Measurements from ENCODE around the gene ESAM. TPM values are rescaled to one million over a fixed set of nuclear protein-coding genes. Genes with fewer than 3 reads are reported as not detected.

Gene ESAM
- polyA plus RNA-seq, 1 experiment: 0.06 TPM

DNA sequence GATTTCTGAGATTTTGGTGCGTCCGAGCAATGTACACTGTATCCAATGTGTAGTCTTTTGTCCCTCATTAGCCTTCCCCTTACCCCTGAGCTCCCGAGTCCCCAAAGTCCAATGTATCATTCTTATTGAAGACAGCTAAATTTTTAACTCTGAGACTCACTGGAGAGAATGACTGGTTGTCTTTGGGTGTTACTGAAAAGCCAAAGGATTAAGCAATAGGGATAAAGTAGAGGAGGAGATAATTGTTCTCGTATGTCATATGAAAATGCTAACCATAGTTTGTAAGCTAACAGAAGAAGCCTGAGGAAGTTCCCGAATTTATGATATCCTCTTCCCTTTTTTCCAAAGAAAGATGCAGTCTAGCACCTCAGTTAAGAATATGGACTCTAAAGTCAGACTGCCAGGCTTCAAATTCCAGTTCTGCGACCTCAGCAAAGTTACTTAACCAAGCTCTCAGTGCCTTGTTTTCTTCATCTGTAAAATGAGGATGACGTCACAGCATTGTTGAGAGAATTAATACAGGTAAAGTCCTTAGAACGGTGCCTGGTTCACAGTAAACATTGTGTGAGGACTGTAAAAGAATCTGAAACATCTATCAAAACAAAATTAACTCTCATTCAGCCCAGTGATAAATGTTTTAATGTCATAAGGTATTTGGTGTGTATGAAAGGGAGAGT, 39.7 kb upstream of the ESAM start:
- ChIA-PET CTCF (interaction anchor here (0.6 to 3.4 kb wide), 11 partner anchors 9 to 158 kb away, joined by 3 to 18 read pairs (median 4); no protein-coding TSS in a partner anchor), POLR2A (interaction anchor here (0.8 to 1.1 kb wide), 2 partner anchors 35 to 38 kb away, joined by 3 read pairs; no protein-coding TSS in a partner anchor)
- no peak overlapping the region for H3K27ac ChIP-seq (ENCODE audit: low read depth, low read length)
- TF ChIP-seq, protein P1, sequence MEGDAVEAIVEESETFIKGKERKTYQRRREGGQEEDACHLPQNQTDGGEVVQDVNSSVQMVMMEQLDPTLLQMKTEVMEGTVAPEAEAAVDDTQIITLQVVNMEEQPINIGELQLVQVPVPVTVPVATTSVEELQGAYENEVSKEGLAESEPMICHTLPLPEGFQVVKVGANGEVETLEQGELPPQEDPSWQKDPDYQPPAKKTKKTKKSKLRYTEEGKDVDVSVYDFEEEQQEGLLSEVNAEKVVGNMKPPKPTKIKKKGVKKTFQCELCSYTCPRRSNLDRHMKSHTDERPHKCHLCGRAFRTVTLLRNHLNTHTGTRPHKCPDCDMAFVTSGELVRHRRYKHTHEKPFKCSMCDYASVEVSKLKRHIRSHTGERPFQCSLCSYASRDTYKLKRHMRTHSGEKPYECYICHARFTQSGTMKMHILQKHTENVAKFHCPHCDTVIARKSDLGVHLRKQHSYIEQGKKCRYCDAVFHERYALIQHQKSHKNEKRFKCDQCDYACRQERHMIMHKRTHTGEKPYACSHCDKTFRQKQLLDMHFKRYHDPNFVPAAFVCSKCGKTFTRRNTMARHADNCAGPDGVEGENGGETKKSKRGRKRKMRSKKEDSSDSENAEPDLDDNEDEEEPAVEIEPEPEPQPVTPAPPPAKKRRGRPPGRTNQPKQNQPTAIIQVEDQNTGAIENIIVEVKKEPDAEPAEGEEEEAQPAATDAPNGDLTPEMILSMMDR (IDR thresholded peaks at IDR 0.05; ENCODE audit: low read depth, low read length): no peak
- no peak overlapping the region for H3K4me3 ChIP-seq (ENCODE audit: low read depth, low read length)
- no peaks in the 10 kb centered on the region for H3K9me3 ChIP-seq (ENCODE audit: control insufficient read depth, insufficient read depth, low read length)
- no peak for DNase-seq (ENCODE audit: low read depth, low spot score)
- H3K27me3 ChIP-seq (ENCODE audit: control insufficient read depth, insufficient read depth, low read length): no peaks in the 10 kb centered on the region

GRCh38 chr11:124801014-124801413, 38.9 kb upstream of the ESAM start:
- no peak for DNase-seq (ENCODE audit: low read depth, low spot score)
- POLR2A ChIA-PET: interaction anchor here (0.8 to 1.8 kb wide), 3 partner anchors 36 to 75 kb away, joined by 3 to 5 read pairs (median 3); no protein-coding TSS in a partner anchor
- Histone ChIP-seq H3K4me3 (ENCODE audit: low read depth, low read length) (peak overlapping the region; percentile 83), H3K9me3 (ENCODE audit: control insufficient read depth, insufficient read depth, low read length) (no peaks in the 10 kb centered on the region), H3K27ac (ENCODE audit: low read depth, low read length) (peak overlapping the region; percentile 96), H3K27me3 (ENCODE audit: control insufficient read depth, insufficient read depth, low read length) (no peaks in the 10 kb centered on the region)
- CTCF ChIA-PET: interaction anchor here (0.6 to 3.4 kb wide), 10 partner anchors 8 to 157 kb away, joined by 3 to 18 read pairs (median 4); no protein-coding TSS in a partner anchor
- TF ChIP-seq, protein P1 (IDR thresholded peaks at IDR 0.05; ENCODE audit: low read depth, low read length): no peak

- Histone ChIP-seq H3K4me3 (ENCODE audit: low read depth, low read length) (peak within 1 kb of the TSS; percentile 83), H3K27me3 (ENCODE audit: control insufficient read depth, insufficient read depth, low read length) (no peaks in the 10 kb centered on the region), H3K9me3 (ENCODE audit: control insufficient read depth, insufficient read depth, low read length) (no peaks in the 10 kb centered on the region), H3K27ac (ENCODE audit: low read depth, low read length) (peak within 1 kb of the TSS; percentile 96)
- ChIA-PET POLR2A (interaction anchor here (0.5 to 1.8 kb wide), 5 partner anchors 37 to 178 kb away, joined by 3 to 5 read pairs (median 4); partner anchors contain the start of genes SPA17 and TBRG1), CTCF (interaction anchor here (1.0 to 3.4 kb wide), 6 partner anchors 13 to 156 kb away, joined by 3 to 18 read pairs (median 4); no protein-coding TSS in a partner anchor)
- peak; percentile 48 for DNase-seq (ENCODE audit: low read depth, low spot score)
- TF ChIP-seq, protein P1 (IDR thresholded peaks at IDR 0.05; ENCODE audit: low read depth, low read length): no peak
These were observed 38.3 kb upstream of the ESAM start, which contains the start of gene MSANTD2 for GRCh38 chr11:124800226-124800929. Gene MSANTD2, minus strand, starts transcription at chr11:124800406. Its CDS starts 26 bp downstream, at chr11:124800380.

DNA sequence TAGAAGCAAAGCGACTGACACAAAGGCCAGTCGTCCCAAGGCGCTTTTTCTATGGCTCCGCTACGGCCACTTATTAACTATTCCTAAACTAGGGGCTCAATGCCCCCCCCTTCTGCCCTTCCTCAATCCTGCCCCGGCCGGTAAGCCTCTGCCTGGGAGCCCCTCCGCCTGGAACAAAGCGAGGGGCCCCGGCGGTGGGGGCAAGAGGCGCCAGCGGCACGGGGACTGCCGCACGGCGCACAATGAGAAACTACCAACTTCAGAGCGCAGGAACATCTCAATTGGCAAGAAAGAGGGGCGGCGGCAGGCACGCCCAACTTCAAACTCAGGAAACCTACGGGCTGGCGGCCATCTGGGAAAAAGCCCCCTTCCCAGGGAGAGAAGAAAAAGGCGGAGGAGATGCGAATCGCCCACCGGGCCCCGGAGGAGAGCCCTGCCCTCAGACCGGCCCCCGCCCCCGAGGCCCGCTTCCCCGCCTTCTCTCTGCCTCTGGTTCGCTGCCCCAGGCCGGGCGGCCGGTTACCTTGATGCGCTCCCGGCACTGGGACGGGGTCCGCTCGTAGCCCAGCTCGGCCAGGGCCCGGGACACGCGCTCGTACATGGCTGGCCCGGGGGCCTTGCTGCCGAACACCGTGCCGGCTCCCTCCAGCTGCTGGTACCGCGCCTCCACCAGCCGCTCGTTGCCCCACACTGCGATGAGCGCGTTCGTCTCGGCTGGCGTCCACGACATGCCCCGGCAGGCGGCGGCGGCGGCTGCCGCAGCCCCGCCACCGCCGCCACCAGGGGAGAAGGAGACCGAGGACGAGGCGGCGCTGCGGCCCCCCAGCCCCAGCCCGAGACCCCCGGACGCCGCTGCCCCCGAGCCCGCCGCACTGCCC, 37.5 kb upstream of the ESAM start:
- Histone ChIP-seq H3K9me3 (ENCODE audit: control insufficient read depth, insufficient read depth, low read length) (no peaks in the 10 kb centered on the region), H3K4me3 (ENCODE audit: low read depth, low read length) (peak overlapping the region; percentile 83), H3K27me3 (ENCODE audit: control insufficient read depth, insufficient read depth, low read length) (no peaks in the 10 kb centered on the region), H3K27ac (ENCODE audit: low read depth, low read length) (peak overlapping the region; percentile 96)
- TF ChIP-seq, protein P1 (IDR thresholded peaks at IDR 0.05; ENCODE audit: low read depth, low read length): no peak
- DNase-seq (ENCODE audit: low read depth, low spot score): no peak
- ChIA-PET CTCF (interaction anchor here (0.8 to 3.7 kb wide), 11 partner anchors 21 to 343 kb away, joined by 3 to 29 read pairs (median 6); no protein-coding TSS in a partner anchor), POLR2A (interaction anchor here (0.5 to 1.8 kb wide), 6 partner anchors 37 to 177 kb away, joined by 3 to 6 read pairs (median 4); partner anchors contain the start of genes SIAE, SPA17 and TBRG1)

Measured in AG04450 (cell line).